Activated CD4-positive, alpha-beta T cell treated with anti-CD3 and anti-CD28 coated beads, Interleukin-2, amount 10 ng/mL, durations not matched to agents 7 days and 5 days (primary cell): Measurements from ENCODE around the gene ERN1. TPM values are rescaled to one million over a fixed set of nuclear protein-coding genes. Genes with fewer than 3 reads are reported as not detected.
"Not testable (repeated sequence)": the region's sequence is repeated elsewhere in the genome, so short reads cannot be mapped to it uniquely, and the experiment has no call there.

Experiments used
- CTCF ChIA-PET: fragments of 350-600 bp; sonication (Branson Sonifier 250); formaldehyde crosslinking; loops from one replicate; lab custom pipeline; 2021; ENCODE audit warnings: antibody characterized with exemption; lab: Charles Lee
- POLR2A ChIA-PET: fragments of 350-600 bp; sonication (Branson Sonifier 250); formaldehyde crosslinking; loops from one replicate; lab custom pipeline; 2021; ENCODE audit warnings: antibody characterized with exemption; lab: Charles Lee
- DNase-seq: peaks from one replicate; pipeline ENCODE4 v3.0.0-alpha.2; 2020
- H3K27ac Mint-ChIP-seq: one replicate; pipeline ENCODE4 v1.8.0; 2021; ENCODE audit warnings: mild to moderate bottlenecking, moderate library complexity, mixed read lengths
- H3K27me3 Mint-ChIP-seq: one replicate; pipeline ENCODE4 v1.8.0; 2021; ENCODE audit warnings: mixed read lengths
- H3K36me3 Mint-ChIP-seq: one replicate; pipeline ENCODE4 v1.8.0; 2021; ENCODE audit warnings: low read depth, mixed read lengths
- H3K4me1 Mint-ChIP-seq: one replicate; pipeline ENCODE4 v1.8.0; 2021; ENCODE audit warnings: mixed read lengths
- H3K4me3 Mint-ChIP-seq: one replicate; pipeline ENCODE4 v1.8.0; 2021; ENCODE audit warnings: mild to moderate bottlenecking, moderate library complexity, mixed read lengths
- H3K9me3 Mint-ChIP-seq: one replicate; pipeline ENCODE4 v1.8.0; 2021; ENCODE audit warnings: mixed read lengths
- total RNA-seq, 2 experiments: library from RNA; stranded (reverse); gene quantifications; one replicate each; pipeline ENCODE4 v1.2.3, GENCODE V29; 2021

Gene ERN1
- 10 to 100 TPM; 50.1 to 57.5 TPM for total RNA-seq

DNA sequence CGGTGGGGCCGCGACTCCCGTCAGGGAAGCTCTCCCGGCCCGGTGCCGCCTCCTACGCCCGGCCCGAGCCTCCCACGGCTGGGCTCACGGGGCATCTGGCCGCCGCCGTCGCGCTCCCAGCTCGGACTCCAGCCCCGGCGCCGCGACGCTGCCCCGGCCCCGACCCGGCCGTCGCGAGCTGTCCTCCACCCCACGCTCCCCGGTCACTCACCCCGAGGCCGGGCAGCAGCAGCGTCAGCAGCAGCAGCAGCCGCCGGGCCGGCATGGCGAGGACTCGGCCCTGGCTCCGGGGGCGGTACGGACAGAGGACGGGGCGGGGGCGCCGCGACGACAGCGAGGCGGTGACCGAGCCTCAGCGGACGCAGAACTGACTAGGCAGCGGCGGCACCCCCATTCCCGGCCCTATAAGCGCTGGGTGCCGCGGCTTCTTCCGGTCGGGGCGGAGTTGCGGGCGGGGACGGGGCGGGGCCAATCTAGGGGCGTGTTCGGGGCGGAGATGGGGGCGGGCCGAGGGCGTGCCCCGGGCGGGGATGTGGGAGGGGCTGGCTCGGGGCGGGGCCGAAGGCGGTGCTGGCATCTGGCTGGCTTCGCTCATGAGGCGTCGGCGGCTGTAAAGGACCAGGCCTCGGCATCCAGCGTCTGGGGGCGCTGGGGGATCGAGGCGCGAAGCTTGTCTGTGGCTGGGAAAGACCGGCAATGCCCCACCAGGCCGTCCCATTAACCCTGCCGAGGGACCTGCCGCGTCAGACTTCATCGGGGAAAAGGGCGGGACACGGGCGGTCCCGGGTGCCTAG lies at the start of gene ERN1:
Gene ERN1, minus strand, starts transcription at position 380 of the 794 bp plus-strand sequence. Its CDS starts 115 bp downstream, at position 265.
- no peaks in the 10 kb centered on the region for H3K27me3 Mint-ChIP-seq
- DNase-seq: peak; percentile 89
- peak within 1 kb of the TSS; percentile 92 for H3K4me3 Mint-ChIP-seq
- ChIA-PET POLR2A (interaction anchor here (0.6 to 2.4 kb wide), 4 partner anchors 16 to 229 kb away, joined by 3 to 8 read pairs (median 5); no protein-coding TSS in a partner anchor), CTCF (interaction anchor here (0.6 to 16.8 kb wide), 17 partner anchors 8 to 268 kb away, joined by 3 to 225 read pairs (median 4); partner anchors contain the start of gene ICAM2)
- peak within 1 kb of the TSS; percentile 92 for H3K27ac Mint-ChIP-seq
- H3K9me3 Mint-ChIP-seq: no peaks in the 10 kb centered on the region
- H3K4me1 Mint-ChIP-seq: peaks cover 53% of the 10 kb centered on the region
- H3K36me3 Mint-ChIP-seq: peaks cover 28% of the 10 kb centered on the region

DNA sequence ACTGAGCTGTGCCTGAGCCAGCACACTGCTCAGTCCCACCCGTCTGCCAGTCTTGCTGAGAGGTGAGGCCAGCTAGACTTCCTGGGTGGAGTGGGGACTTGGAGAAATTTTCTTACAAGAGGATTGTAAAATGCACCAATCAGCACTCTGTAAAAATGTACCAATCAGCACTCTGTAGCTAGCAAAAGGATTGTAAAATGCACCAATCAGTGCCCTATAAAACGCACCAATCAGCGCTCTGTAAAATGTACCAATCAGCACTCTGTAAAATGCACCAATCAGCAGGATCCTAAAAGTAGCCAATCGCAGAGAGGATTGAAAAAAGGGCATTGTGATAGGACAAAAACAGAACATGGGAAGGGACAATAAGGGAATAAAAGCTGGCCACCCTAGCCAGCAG lies 49.1 kb upstream of the ERN1 start:
- H3K4me3 Mint-ChIP-seq, H3K9me3 Mint-ChIP-seq, H3K27ac Mint-ChIP-seq, POLR2A ChIA-PET, DNase-seq, H3K4me1 Mint-ChIP-seq, H3K27me3 Mint-ChIP-seq: not testable (repeated sequence)
- peaks cover 16% of the 10 kb centered on the region for H3K36me3 Mint-ChIP-seq
- CTCF ChIA-PET: interaction anchor here (1.1 to 1.6 kb wide), 3 partner anchors 25 to 133 kb away, joined by 3 read pairs; no protein-coding TSS in a partner anchor

DNA sequence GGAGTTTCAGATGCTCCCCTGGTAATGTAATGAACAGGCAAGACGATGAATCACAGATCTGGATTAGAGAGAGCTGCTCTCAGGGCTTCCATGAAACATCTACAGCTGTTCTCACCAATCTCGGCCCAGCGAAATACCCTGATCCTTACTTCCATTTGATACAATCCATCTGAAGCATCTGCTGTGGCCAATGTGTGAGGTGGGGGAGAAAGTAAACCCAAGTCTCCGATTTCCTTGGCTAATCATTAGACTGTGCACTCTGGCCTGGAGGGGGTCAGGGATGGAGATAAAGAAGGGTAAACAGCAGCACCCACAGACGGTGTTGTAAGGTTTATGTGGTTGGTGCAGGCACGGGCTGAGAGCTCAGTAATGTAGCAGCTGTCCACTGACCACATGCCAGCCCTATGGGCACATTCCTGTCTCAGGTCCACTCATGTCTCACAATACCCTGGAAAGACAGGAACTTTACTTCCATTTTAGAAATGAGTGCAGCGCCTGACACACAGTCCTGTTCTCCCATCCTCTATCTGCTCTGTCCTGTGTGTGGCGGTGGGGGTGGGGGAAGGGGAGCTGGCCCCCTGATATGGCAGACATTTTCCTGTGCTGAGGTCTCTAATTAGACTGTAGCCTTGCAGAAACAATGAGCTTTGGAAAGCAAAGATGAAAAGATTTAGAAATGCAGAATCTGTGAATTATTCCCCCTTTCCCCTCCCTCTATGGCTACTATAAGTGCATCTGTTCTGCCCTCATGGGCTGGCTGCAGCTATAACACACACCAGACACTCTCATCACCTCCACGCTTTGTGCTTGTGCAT lies 48.3 kb upstream of the ERN1 start:
- no peak for DNase-seq
- no peak overlapping the region for H3K27ac Mint-ChIP-seq
- H3K4me1 Mint-ChIP-seq: no peaks in the 10 kb centered on the region
- POLR2A ChIA-PET: no interaction called here
- CTCF ChIA-PET: interaction anchor here (0.7 to 1.6 kb wide), 5 partner anchors 13 to 259 kb away, joined by 3 to 4 read pairs (median 3); no protein-coding TSS in a partner anchor
- peaks cover 16% of the 10 kb centered on the region for H3K36me3 Mint-ChIP-seq
- H3K9me3 Mint-ChIP-seq: no peaks in the 10 kb centered on the region
- no peak overlapping the region for H3K4me3 Mint-ChIP-seq
- no peaks in the 10 kb centered on the region for H3K27me3 Mint-ChIP-seq

DNA sequence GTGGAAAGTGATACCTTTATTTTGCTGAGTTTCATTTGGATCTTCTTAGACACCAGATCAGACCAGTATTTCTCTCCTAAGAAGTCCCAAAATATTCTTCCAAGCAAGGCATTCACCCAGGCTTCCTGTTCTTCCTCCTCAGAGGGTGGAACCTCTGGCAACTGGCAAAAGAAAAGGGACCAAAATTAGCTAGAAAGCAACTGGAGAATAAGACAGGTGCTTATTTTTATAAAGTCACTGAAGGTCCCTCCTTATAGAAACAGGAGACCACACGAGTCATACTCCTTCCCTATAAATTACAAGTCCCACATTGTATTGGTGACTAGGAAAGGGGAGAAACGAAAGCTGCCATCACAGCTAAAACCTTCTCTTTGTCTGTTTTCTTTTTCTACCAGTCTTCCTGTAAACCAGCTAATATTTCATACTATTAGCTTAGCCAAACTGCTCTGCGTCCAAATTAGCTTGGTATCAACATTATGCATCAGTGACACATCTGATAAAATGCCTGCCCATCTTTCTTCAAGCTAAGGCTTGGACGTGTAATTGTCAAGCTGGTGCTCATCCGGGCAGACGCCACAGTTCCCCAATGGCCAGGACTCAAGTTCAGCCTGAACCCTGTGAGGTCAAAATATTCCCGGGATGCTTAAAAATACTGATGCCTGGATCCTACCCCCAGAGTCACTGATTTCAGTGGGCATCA lies 47.5 kb upstream of the ERN1 start:
- H3K27ac Mint-ChIP-seq: no peak overlapping the region
- ChIA-PET CTCF (interaction anchor here (0.7 to 1.6 kb wide), 5 partner anchors 8 to 258 kb away, joined by 3 to 4 read pairs (median 3); no protein-coding TSS in a partner anchor), POLR2A (no interaction called here)
- no peak for DNase-seq
- peaks cover 14% of the 10 kb centered on the region for H3K36me3 Mint-ChIP-seq
- H3K9me3 Mint-ChIP-seq: no peaks in the 10 kb centered on the region
- H3K4me1 Mint-ChIP-seq: no peaks in the 10 kb centered on the region
- no peaks in the 10 kb centered on the region for H3K27me3 Mint-ChIP-seq
- H3K4me3 Mint-ChIP-seq: no peak overlapping the region

DNA sequence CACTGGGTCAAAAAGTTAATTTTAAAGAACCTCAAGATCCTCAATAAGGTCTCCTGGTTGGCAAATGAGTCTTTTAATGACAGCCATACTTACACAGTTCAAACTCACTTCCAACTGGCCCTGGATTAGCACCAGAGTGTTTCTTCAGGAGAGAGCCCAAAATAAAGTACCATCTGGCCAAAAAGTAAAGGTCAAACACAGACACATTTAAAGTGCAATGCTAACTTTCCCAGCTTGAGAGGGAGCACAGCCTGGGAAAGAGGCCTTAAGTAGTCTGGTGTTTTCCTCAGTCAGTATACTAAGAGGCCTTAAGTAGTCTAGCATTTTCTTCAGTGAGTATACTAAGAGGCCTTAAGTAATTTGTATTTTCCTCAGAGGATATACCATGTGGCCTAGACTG lies 46.6 kb upstream of the ERN1 start:
- no peaks in the 10 kb centered on the region for H3K4me1 Mint-ChIP-seq
- ChIA-PET POLR2A (no interaction called here), CTCF (interaction anchor here (1.0 kb wide), 1 partner anchor 9 kb away, joined by 3 read pairs; no protein-coding TSS in a partner anchor)
- no peak for DNase-seq
- no peaks in the 10 kb centered on the region for H3K9me3 Mint-ChIP-seq
- no peaks in the 10 kb centered on the region for H3K27me3 Mint-ChIP-seq
- H3K4me3 Mint-ChIP-seq: no peak overlapping the region
- H3K36me3 Mint-ChIP-seq: peaks cover 13% of the 10 kb centered on the region
- H3K27ac Mint-ChIP-seq: no peak overlapping the region

DNA sequence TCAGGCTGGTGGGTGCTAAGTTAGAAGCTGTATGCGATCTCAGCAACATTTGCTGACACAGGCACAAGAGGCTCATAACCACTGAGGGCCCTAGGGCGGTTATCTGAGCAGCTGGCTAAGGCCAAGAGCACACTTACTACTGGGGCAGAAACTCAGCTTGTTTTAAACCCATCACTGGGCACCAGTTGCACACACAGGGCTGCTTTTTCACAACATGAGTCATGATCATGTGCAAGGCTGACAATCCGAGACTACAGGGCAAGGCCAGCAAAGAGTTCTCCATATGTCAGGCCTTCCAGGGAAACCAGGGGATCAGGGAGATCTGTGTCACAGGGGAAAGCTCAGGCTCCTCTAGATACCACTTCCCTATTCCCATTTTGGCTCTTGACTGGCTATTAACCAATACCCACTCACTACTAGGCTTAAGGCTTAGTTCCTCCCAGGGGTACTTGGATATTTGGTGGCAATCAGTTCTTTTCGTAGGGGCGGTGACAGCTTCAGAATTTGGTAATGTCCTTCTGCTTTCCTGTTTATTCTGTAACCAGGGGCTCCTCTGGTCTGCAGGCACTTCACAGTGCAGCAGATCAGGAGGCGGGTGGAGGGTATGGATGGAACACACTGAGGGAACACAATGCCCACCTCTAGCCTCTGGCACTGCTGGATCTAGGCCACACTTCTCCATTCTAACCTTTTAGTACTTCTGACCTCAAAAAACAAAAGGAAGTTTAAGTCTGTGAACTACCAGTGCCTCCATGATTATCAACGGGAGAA lies 44.9 kb upstream of the ERN1 start:
- Mint-ChIP-seq H3K27me3 (no peaks in the 10 kb centered on the region), H3K4me3 (no peak overlapping the region), H3K4me1 (no peaks in the 10 kb centered on the region), H3K36me3 (peaks cover 24% of the 10 kb centered on the region), H3K9me3 (no peaks in the 10 kb centered on the region), H3K27ac (no peak overlapping the region)
- POLR2A ChIA-PET: no interaction called here
- CTCF ChIA-PET: interaction anchor here (1.0 kb wide), 1 partner anchor 150 kb away, joined by 3 read pairs; no protein-coding TSS in a partner anchor
- DNase-seq: no peak

DNA sequence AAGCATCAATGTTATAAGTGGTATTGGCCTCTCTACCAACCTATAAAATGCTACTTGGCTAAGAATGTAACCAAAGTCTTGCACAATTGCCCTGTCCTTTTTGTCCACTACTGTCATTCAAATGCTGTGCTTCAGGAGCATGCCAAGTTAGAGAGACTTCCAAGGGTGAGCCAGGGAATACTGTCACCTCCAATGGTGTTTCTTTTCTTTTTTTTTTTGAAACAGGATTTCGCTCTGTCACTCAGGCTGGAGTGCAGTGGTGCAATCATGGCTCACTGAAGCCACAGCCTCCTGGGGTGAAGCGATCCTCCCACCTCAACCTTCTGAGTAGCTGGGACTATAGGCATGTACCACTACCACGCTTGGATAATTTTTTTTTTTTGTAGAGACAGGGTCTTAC lies 43.7 kb upstream of the ERN1 start:
- ChIA-PET CTCF (no interaction called here), POLR2A (no interaction called here)
- Mint-ChIP-seq H3K27ac (no peak overlapping the region), H3K27me3 (no peaks in the 10 kb centered on the region), H3K36me3 (peaks cover 18% of the 10 kb centered on the region), H3K4me3 (no peak overlapping the region), H3K4me1 (no peaks in the 10 kb centered on the region), H3K9me3 (no peaks in the 10 kb centered on the region)
- no peak for DNase-seq

DNA sequence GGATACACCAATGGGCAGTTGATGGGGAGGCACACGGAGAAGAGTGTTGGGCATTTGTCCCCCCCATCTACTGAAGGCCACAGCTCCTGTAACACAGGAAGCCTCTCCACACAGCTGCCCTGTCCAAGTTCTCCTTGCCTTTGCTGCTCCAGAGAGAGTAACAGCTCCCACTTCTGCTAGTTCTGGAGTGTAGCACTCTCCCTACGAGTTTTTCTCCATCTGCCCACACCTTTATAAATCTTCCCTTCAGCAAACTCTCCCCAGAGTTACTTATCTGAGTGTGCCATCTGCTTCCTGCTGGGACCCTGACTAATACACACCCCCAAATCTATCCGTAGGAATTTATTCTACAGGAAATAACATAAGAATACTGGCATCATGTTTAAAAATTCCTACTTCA lies 42.6 kb upstream of the ERN1 start:
- H3K4me3 Mint-ChIP-seq: no peak overlapping the region
- POLR2A ChIA-PET: no interaction called here
- CTCF ChIA-PET: no interaction called here
- H3K27me3 Mint-ChIP-seq: no peaks in the 10 kb centered on the region
- H3K27ac Mint-ChIP-seq: no peak overlapping the region
- no peaks in the 10 kb centered on the region for H3K9me3 Mint-ChIP-seq
- no peak for DNase-seq
- H3K36me3 Mint-ChIP-seq: peaks cover 18% of the 10 kb centered on the region
- no peaks in the 10 kb centered on the region for H3K4me1 Mint-ChIP-seq

DNA sequence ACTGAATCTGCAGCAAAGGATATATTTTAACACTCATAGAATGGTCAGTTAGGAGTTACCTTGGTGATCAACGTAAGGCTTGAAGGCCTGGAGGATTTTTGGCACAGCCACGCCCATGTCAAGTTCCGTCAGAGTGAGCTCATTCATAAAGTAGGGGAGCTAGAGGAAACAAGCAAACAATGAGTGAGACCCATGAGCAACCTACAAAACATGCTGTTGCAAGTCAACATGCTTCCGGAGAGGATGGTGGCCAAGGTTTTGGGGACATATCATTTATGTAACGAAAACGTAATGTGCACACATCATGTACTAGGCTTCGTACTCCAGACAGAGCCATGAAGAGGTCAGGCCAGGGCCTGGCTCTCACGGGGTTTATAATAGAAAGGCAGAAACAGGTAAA lies 41.1 kb upstream of the ERN1 start:
- no peak overlapping the region for H3K27ac Mint-ChIP-seq
- H3K9me3 Mint-ChIP-seq: no peaks in the 10 kb centered on the region
- peaks cover 23% of the 10 kb centered on the region for H3K36me3 Mint-ChIP-seq
- H3K4me1 Mint-ChIP-seq: no peaks in the 10 kb centered on the region
- no peaks in the 10 kb centered on the region for H3K27me3 Mint-ChIP-seq
- H3K4me3 Mint-ChIP-seq: no peak overlapping the region
- DNase-seq: no peak
- ChIA-PET CTCF (no interaction called here), POLR2A (no interaction called here)

DNA sequence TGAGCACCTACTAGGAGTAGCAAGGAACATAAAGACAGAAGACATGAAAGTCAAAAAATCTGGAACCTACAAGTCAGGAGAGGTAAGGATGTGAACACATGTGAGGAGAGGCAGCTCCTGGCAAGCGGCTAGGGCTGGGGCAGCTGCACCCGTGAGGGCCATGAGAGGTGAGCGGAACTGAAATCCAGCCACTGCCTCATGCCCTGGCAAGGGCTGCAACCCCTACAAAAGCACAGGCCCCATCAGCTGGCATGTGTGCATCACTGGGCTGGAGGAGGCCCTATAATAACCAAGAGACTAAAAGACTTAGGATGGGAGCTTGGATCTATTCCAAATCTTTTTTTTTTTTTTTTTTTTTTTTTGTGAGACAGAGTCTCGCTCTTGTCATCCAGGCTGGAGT lies 40.3 kb upstream of the ERN1 start:
- H3K27ac Mint-ChIP-seq: no peak overlapping the region
- no peak overlapping the region for H3K4me3 Mint-ChIP-seq
- no peaks in the 10 kb centered on the region for H3K4me1 Mint-ChIP-seq
- ChIA-PET POLR2A (no interaction called here), CTCF (interaction anchor here (0.6 to 0.7 kb wide), 2 partner anchors 23 to 76 kb away, joined by 3 to 4 read pairs; no protein-coding TSS in a partner anchor)
- no peak for DNase-seq
- H3K27me3 Mint-ChIP-seq: no peaks in the 10 kb centered on the region
- H3K36me3 Mint-ChIP-seq: peaks cover 23% of the 10 kb centered on the region
- no peaks in the 10 kb centered on the region for H3K9me3 Mint-ChIP-seq

DNA sequence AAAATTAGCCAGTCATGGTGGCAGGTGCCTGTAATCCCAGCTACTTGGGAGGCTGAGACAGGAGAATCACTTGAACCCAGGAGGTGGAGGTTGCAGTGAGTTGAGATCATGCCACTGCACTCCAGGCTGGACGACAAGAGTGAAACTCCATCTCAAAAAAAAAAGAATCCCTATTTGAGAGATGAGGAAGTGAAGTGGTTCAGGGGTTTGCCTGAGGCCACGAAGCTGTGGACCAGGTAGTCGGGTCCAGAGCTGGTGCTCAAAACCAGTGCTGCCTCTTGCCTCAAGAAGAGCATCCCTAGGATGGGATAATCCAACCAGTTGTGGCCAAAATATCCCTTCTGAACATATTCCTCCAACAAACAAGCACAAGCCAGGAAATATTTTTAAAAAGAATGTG lies 37.7 kb upstream of the ERN1 start:
- H3K4me3 Mint-ChIP-seq, DNase-seq, POLR2A ChIA-PET, H3K27me3 Mint-ChIP-seq, H3K4me1 Mint-ChIP-seq, H3K9me3 Mint-ChIP-seq, H3K27ac Mint-ChIP-seq: not testable (repeated sequence)
- CTCF ChIA-PET: interaction anchor here (0.5 to 1.5 kb wide), 5 partner anchors 30 to 1800 kb away, joined by 3 read pairs; no protein-coding TSS in a partner anchor
- H3K36me3 Mint-ChIP-seq: peaks cover 23% of the 10 kb centered on the region

DNA sequence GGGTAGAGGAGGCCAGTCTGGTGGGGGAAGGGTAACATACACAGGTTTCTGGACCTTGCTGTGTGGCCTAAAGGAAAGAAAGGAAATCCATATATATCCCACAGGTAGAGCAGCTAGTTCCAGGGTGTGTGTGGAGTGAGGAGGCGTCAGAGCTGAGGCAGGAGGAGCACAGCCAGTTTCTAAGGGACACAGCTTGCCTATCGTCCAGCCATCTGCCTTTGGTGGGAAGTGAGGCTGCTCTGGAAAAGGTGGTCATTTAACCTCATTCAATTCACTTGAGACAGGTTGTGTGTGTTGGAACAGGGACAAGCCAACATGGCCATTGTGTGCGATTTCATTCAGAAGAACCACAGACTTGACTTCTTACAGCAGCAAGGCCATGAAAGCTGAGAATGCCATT lies 36.9 kb upstream of the ERN1 start:
- no peaks in the 10 kb centered on the region for H3K27me3 Mint-ChIP-seq
- POLR2A ChIA-PET: no interaction called here
- no peak overlapping the region for H3K27ac Mint-ChIP-seq
- CTCF ChIA-PET: interaction anchor here (1.5 kb wide), 1 partner anchor 109 kb away, joined by 3 read pairs; no protein-coding TSS in a partner anchor
- no peaks in the 10 kb centered on the region for H3K9me3 Mint-ChIP-seq
- H3K4me1 Mint-ChIP-seq: no peaks in the 10 kb centered on the region
- H3K4me3 Mint-ChIP-seq: no peak overlapping the region
- H3K36me3 Mint-ChIP-seq: peaks cover 22% of the 10 kb centered on the region
- no peak for DNase-seq
